ENCODE measurements around the gene IFFO2.

The IFFO2 gene

GRCh38 chr1:18949686-18950400, 6.6 kb downstream of the IFFO2 start:
- DNase-seq: no peak

- no peak for DNase-seq
These were observed 7.4 kb downstream of the IFFO2 start for GRCh38 chr1:18948913-18949685.

GRCh38 chr1:18948048-18948912, 8.2 kb downstream of the IFFO2 start:
- DNase-seq: no peak

- DNase-seq: no peak
These were observed 8.9 kb downstream of the IFFO2 start for GRCh38 chr1:18947570-18947969.

GRCh38 chr1:18946550-18947381, 9.7 kb downstream of the IFFO2 start:
- DNase-seq: no peak

- no peak for DNase-seq
These were observed 11.1 kb downstream of the IFFO2 start for GRCh38 chr1:18945401-18945849.

- no peak for DNase-seq
These were observed 11.7 kb downstream of the IFFO2 start for GRCh38 chr1:18944810-18945209.

- DNase-seq: no peak
These were observed 12.4 kb downstream of the IFFO2 start for GRCh38 chr1:18943914-18944572.

- DNase-seq: no peak
These were observed 13.3 kb downstream of the IFFO2 start for GRCh38 chr1:18943162-18943561.

- no peak for DNase-seq
These were observed 14.1 kb downstream of the IFFO2 start for GRCh38 chr1:18942340-18942739.

GRCh38 chr1:18941221-18942141, 15.0 kb downstream of the IFFO2 start:
- no peak for DNase-seq

- DNase-seq: no peak
These were observed 16.0 kb downstream of the IFFO2 start for GRCh38 chr1:18940303-18941020.

GRCh38 chr1:18939398-18940302, 16.8 kb downstream of the IFFO2 start:
- no peak for DNase-seq

GRCh38 chr1:18938707-18939070, 17.8 kb downstream of the IFFO2 start:
- no peak for DNase-seq

GRCh38 chr1:18938008-18938706, 18.3 kb downstream of the IFFO2 start:
- no peak for DNase-seq

- DNase-seq: no peak
These were observed 18.9 kb downstream of the IFFO2 start for GRCh38 chr1:18937539-18937938.

GRCh38 chr1:18936814-18937481, 19.5 kb downstream of the IFFO2 start:
- no peak for DNase-seq

- no peak for DNase-seq
These were observed 20.0 kb downstream of the IFFO2 start for GRCh38 chr1:18936471-18936813.
